Stimulated activated CD4-positive, alpha-beta T cell treated with anti-CD3 and anti-CD28 coated beads, Interleukin-4, amount 100 ng/mL, for 1 hour (primary cell): ENCODE measurements around the gene DNAJC17.

Experiments
- DNase-seq: peaks from one replicate; pipeline ENCODE4 v3.0.0-alpha.2; 2020

Gene DNAJC17, protein sequence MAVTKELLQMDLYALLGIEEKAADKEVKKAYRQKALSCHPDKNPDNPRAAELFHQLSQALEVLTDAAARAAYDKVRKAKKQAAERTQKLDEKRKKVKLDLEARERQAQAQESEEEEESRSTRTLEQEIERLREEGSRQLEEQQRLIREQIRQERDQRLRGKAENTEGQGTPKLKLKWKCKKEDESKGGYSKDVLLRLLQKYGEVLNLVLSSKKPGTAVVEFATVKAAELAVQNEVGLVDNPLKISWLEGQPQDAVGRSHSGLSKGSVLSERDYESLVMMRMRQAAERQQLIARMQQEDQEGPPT

DNA sequence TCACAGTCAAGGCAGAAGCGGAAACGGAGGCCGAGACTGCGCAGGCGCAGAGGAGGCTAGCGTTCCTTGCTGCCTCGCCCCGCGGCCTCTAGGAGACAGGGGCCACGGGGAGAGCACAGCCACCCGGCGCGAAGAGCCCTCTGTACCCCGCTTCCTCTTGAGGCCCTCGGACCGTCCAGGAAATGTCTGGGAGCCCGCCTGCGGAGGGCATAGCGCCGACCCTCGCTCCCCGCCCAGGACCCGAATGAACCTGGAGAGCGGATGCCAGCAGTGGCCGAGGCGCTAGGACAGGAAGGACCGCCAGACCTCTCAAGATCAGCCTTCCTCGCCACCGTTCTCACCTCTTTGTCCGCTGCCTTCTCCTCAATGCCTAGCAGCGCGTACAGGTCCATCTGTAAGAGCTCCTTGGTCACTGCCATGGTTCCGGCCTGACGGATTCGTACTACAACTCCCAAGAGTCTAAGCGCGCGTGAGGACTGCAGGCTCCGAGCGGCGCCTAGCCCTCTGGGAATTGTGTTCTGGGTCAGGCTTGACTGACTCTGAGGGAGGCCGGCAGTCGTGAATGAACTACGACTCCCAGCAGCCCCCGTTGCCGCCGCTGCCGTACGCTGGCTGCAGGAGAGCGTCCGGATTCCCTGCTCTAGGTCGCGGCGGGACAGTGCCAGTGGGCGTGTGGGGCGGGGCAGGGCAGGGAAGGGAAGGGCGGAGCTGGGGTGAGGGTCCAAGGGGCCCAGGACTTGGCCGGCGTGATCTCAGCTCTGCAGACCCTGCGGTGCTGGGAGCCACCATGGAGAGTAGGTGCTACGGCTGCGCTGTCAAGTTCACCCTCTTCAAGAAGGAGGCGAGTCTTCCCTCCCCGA, at the start of gene DNAJC17, which contains the start of gene ZFYVE19:
TSS of gene DNAJC17 (minus strand) at position 446 of the 860 bp plus-strand sequence. CDS start at position 419, 27 bp downstream.
TSS of gene ZFYVE19 (plus strand) at position 62 of the 860 bp plus-strand sequence. CDS start at position 563, 501 bp downstream.
- DNase-seq, result peak; percentile 96

DNA sequence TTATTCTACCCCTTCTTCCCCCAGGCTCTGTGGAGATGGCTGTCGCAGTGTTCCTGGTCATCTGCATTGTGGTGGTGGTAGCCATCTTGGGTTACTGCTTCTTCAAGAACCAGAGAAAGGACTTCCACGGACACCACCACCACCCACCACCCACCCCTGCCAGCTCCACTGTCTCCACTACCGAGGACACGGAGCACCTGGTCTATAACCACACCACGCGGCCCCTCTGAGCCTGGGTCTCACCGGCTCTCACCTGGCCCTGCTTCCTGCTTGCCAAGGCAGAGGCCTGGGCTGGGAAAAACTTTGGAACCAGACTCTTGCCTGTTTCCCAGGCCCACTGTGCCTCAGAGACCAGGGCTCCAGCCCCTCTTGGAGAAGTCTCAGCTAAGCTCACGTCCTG, 49.5 kb upstream of the DNAJC17 start:
- no peak for DNase-seq

DNA sequence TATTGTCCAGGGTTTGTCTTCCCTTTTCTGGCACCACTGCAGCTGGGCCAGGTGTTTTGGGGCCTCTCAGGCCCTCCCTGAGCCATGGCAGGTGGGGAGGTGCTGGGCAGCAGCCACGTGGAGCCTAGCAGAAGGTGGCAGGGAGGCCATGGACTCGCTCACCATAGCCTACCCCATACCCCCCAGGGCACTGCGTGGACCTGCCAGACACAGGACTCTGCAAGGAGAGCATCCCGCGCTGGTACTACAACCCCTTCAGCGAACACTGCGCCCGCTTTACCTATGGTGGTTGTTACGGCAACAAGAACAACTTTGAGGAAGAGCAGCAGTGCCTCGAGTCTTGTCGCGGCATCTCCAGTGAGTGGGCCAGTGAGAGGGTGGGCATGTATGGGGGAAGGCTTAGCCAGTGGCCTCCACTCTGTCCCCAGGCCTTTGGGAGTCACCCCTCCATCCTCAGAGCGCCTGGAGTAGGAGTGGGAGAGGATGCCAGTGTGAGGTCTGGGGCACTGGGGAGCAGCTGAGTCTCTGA, 48.5 kb upstream of the DNAJC17 start:
- DNase-seq, result no peak

DNA sequence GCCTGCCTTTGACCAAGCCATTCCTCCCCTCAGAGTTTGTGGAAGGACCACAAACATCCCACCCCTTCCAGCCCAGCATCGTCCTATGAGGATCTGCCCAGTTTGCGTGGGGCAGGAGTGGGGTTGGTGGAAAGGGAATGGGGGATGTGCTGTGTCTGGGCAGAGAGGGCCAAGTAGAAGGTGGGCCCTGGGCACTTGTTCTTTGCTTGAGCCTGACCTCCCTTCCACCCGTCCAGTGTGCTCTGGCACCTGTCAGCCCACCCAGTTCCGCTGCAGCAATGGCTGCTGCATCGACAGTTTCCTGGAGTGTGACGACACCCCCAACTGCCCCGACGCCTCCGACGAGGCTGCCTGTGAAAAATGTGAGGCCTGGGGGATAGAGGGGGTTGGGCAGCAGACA, 46.9 kb upstream of the DNAJC17 start:
- DNase-seq, result no peak

DNA sequence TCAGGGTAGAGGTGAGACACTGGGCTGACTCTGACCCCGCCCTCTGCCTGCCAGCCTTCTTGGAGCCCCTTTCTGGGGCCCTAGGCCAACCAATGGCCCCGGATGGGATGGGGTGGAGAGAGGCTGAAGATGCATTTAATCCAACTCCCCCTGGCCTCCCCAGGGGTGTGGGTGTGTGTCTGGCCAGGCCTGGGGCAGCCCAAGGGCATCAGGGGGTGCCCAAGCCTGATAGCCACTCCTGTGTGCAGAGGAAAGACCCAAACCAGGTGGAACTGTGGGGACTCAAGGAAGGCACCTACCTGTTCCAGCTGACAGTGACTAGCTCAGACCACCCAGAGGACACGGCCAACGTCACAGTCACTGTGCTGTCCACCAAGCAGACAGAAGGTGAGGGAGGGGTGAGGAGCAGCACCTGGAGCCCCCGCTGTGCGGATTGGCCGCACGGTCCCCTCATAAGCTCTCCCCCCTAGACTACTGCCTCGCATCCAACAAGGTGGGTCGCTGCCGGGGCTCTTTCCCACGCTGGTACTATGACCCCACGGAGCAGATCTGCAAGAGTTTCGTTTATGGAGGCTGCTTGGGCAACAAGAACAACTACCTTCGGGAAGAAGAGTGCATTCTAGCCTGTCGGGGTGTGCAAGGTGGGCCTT, 46.1 kb upstream of the DNAJC17 start:
- DNase-seq, result no peak

DNA sequence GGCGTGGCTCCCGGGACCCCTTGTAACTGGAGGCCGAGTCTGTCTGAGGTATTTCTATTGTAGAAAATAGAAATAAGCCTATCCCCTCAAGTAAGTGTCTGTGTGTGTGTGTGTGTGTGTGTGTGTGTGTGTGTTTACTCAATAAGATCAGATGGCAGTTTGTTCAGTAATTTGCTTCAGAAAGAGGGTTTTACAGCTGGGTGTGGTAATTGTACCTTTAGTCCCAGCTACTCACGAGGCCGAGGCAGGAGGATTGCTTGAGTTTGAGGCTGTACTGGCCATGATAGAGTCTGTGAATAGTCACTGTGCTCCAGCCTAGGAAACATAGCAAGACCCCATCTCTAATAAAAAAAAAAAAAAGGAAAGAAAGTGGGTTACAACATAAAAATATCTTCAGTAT, 45.3 kb upstream of the DNAJC17 start:
- no peak for DNase-seq

DNA sequence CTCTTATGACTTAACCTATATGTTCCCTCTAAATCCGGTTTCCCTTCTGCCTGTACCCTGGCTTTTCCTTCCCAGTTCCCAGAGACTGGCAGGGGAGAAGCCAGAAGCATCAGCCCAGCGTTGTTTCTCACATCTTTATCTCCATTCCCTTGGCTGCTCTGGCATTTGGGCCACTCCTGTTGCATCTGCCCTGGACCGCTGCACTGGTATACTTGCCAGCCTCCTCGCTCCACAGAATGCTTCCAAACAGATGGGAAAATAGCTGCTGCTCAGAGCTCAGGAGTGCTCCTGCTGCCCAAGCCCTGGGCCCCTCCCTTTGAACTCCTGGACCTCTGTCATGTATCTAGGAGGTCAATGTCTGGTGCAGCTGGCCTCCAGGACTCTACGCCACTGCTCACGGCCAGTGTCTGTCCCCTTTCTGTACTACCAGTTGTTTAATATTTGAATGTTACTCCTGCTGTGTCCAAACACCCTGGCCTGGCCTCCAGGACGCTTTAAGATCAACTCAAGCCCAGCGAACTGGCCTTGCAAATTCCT, 43.4 kb upstream of the DNAJC17 start:
- DNase-seq, result no peak

DNA sequence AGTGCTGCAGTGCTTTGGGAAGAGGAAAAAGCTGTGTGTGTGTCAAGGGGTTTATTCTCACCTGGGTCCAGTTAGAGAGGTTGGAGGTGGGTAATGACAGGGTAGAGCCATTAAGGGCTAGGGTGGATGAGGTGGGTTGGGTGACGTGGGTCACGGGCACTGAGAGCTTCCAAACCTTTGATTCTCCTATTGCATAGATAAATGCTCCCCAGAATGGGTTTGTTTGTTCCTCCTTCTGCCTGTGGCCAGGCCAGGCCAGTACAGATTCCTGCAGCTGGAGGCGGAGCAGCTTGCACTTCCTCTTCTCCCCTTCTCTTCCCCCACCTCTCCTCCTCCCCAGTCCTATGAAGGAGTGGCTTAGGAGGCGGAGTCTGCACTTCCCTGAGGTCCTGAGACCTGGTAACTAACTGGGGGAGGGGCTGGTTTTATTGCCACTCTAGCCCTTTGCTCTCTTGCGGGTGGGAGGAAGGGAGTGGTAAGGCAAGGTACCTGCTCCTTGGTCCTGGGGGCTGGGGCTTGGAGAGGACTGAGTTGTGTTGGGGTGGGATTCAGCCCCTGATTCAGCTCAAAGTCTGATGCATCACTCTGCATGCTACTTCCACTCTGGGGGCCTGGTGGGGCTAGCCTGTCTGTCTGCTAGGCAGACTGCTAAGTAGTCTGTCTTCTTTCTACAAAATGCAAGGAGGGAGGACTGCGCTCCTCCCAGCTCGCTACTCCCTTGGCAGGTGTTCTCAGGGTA, 40.1 kb upstream of the DNAJC17 start:
- no peak for DNase-seq

DNA sequence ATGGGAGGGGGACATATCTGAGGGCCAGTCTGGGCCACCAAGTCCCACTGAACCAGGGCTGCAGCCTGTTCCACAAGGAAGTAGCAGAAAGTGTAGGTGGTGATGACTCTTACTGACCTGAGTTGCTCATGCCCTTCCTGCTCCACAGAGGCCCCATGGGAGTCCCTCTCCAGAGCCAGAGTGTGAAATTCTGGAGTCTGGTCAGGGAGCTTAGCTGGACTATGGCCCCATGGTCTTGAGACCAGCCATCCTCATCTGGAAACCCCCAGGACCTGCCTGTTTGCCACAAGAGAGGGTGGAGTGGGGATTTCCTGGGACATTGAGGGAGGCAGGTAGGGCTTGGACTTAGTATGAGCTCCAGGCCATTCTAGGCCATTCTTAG, 39.6 kb upstream of the DNAJC17 start:
- no peak for DNase-seq

DNA sequence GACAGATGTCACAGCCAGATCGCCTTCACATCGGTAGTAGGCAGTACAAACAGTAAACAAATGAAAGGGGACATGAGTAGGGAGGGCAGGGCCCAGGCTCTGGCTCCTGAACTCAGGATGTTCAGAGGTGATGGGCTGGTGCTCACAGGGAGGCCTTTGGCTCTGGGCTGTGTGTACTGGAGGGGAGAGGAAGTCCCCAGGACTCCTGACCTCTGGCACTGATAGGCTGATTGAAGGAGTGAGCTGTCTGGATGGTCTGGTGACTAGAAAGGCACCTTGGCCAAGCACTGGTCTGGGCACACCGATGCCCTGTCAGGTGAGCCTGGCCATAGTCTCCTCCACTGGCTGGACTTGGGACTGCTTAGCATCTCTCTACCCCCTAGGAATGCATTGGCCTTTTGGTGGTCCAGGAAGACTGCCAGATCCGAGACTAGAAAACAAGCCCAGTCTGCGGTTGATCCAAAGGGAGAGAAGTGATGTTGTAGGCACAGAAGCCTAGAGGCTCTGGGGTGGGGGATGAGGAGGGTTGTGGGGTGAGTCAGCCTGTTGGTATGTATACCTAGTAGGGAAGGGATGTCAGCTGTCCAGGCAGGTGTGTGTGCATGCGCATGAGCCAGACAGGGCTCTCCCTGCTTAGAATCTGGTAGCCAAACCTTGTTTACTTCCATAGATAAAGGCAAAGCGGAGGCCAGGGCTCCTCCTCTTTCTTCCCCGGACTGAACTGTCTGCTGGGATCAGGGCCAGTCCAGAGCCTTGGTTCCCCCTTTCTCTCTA, 38.4 kb upstream of the DNAJC17 start:
- DNase-seq, result no peak

DNA sequence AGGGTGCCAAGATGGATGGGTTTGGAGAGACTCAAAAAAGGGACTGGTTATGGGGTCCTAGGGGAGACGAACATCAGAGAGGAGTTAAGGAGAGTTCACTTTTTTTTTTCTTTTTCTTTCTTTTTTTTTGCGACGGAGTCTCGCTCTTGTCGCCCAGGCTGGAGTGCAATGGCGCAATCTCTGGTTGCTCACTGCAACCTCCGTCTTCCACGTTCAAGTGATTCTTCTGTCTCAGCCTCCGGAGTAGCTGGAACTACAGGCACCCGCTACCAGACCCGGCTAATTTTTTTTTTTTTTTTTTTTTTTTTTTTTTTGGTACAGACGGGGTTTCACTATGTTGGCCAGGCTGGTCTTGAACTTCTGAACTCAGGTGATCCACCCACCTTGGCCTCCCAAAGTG, 37.8 kb upstream of the DNAJC17 start:
- no peak for DNase-seq

DNA sequence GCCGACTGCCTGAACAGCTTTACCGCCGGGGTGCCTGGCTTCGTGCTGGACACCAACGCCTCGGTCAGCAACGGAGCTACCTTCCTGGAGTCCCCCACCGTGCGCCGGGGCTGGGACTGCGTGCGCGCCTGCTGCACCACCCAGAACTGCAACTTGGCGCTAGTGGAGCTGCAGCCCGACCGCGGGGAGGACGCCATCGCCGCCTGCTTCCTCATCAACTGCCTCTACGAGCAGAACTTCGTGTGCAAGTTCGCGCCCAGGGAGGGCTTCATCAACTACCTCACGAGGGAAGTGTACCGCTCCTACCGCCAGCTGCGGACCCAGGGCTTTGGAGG, 37.4 kb upstream of the DNAJC17 start:
- peak; percentile 43 for DNase-seq

DNA sequence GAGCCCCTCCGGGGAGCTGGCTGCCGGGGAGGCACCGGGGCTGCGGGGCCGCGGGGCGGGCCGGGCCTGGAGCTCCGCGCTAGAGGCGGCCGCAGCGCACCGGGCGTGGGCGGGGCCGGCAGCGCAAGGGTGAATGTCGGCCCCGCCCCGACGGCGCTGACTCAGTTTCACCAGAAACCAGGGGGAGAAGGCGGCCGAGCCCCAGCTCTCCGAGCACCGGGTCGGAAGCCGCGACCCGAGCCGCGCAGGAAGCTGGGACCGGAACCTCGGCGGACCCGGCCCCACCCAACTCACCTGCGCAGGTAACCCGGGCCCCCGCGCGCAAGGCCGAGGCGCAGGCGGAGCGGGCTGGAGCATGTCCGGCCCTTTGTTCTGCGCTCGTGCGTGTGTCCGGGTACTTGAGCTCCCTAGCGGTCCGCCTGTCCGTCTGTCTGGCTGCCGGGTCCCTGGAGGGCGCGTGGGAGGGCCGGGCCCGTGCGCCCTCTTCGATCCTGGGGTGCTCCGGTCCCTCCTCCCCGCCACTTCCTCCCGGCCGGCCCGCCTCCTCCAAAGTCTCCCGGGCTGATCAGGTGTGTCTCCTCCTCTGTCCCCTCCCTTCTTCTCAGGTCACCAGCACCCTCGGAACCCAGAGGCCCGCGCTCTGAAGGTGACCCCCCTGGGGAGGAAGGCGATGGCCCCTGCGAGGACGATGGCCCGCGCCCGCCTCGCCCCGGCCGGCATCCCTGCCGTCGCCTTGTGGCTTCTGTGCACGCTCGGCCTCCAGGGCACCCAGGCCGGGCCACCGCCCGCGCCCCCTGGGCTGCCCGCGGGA, 36.8 kb upstream of the DNAJC17 start, which contains the start of gene SPINT1:
TSS of gene SPINT1 (plus strand) at position 164 of the 811 bp plus-strand sequence. CDS start at position 671, 507 bp downstream.
- peak; percentile 82 for DNase-seq

DNA sequence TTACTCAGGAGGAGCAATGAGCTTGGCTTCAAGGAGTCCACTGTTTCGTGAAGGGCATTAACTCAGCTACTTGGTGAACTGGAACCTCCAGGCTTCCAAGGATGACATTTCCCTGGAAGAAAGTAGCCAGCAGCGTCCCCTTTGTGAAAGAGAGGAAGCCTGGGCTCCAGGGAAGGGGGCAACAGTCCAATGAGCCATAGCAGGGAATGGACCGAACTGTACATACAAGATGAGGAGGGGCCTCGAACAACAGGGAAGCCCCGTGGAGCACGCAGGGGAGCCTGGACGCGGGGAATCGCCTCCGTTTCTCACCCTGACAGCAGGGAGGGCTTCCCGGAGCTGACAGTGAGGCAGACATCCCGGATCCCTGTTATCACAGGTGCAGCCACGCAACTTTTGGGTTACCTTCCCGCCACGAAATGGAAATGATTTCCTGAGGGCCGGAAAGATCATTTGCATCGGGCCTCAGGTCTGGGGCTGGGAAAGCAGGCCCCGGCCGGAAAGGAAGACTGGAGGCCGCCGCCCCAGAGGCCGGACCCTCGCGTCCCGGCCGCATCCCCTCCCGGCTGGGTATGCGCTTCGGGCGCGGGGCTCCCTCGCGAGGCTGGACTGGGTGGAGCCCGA, 36.1 kb upstream of the DNAJC17 start:
- DNase-seq, result no peak

DNA sequence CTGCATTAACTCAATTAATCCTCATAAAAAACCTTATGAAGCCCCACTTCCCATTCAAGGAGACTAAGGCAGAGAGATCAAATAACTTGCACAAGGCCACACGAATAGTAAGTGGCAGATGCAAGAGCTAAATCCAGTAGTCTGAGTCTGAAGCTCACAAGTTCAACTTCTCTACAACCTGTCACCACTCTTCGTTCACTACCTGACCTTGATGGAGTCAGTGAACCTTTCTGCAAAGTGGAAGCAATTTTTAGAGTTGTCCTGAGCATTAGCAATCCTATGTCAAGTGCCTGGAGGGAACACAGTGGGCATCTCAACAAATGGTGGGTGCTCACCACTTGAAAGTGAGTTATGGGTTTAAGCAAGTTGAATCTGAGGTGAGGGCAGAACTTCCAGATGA, 34.5 kb upstream of the DNAJC17 start:
- no peak for DNase-seq

DNA sequence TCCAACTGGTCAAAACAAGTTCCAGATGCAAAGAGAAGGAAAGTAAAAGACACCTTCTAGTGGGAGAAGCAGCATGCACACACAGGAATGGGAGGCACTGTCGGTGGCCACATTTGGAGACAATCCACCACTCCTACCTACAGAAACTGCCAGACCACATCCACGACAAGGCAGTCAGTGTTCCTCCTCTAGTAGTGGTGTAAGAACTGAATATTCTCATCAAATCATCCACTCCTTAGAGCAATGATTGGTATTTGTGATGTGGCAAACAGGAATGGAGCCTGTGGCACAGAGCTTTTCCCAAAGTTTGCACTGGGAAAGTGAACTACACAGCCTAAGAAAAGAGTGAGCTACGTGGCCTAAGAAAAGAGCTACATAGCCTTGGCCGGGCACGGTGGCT, 31.5 kb upstream of the DNAJC17 start:
- DNase-seq, result no peak

DNA sequence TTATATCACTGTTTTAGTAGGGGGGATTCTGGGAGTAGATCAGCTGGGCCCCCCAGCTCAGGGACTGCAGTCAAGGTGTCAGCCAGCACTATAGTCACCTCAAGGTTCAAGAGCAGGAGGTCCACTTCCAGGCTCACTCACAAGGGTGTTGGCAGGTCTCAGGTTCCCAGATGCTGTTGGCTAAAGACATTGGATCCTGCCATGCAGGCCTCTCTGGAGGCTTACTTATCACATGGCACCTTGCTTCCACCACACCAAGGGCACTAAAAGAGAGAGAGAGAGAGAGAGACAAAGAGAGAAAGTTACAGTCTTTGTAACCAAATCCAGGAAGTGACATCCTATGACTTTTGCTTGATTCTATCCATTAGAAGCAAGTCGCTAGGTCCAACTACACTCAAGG, 28.7 kb upstream of the DNAJC17 start:
- DNase-seq, result no peak

DNA sequence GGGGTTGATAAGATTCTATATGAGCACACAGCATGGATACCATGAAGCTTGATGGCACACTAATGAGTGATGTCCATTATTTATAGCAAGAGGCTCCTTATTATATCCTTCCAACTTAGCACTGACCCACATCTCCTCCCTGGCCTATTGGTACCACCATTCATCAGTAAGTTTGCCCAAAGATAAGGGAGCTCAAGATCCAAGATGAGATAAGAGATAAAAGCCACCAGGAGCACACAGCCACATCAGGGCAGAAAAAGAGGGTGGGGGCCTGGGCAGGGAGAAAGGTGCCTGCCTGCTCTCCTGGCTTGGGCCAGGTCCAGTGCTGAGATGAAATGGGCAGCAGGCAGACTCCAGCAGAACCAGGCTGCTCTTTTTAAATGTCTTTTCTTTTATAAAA, 25.6 kb upstream of the DNAJC17 start:
- DNase-seq, result no peak

DNA sequence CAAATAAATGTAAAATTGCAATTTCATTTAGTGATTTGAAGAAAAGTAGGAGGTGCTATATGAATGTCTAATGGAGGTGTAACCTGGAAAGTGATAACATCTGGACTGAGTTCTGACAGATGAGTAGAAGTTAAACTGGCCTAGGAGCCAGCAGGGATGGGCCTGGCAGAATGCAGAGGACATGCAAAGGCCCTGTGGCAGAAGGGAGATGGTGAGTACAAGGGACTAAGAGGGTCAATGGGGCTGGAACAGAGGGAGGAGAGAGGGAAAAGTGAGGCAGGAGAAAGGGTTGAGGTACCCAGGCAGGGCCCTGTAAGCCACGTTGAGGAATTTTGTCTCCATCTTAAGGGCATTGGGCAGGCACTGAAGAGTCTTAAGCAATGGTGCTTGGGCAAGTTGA, 24.6 kb upstream of the DNAJC17 start:
- no peak for DNase-seq

DNA sequence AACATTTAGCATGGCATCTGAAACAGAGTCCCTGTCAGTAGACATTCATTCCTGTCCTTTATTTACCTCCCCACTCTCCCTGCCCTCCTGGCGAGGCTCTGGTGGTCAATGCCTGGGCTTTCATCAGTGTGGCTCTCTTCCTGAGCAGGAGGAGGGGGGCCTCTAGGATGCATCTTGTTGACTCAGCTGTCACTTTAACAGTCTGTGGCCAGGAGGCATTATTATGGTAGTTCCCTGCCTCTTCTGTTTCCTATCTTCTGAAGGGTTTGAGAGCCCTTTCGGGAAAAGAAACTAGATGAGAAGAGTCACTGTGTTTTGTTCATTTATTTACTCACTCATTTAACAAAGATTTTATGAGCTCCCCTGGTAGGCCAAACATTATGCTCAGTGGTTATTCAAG, 23.6 kb upstream of the DNAJC17 start:
- DNase-seq, result no peak
